HG02678 (cell line): ENCODE data around the gene MEGF10.

Source experiments
- ATAC-seq: cut with Tn5 transposase; IDR thresholded peaks from one replicate; pipeline ENCODE4 v1.9.1; 2021; ENCODE audit warnings: mild to moderate bottlenecking, moderate library complexity; ENCODE audit not compliant: unreplicated experiment

Gene MEGF10

GRCh38 chr5:127508644-127509373, 218.2 kb downstream of the MEGF10 start:
- ATAC-seq = no peak
